ENCODE data around the gene COL6A1. TPM values are rescaled to one million over a fixed set of nuclear protein-coding genes. Genes with fewer than 3 reads are reported as not detected.

The COL6A1 gene
- total and polyA plus RNA-seq, 2 of the 13 experiments (the other 11 are each of a cell fraction or from before 2014, with no cell fraction given) = 3.1 to 4.8 TPM

DNA sequence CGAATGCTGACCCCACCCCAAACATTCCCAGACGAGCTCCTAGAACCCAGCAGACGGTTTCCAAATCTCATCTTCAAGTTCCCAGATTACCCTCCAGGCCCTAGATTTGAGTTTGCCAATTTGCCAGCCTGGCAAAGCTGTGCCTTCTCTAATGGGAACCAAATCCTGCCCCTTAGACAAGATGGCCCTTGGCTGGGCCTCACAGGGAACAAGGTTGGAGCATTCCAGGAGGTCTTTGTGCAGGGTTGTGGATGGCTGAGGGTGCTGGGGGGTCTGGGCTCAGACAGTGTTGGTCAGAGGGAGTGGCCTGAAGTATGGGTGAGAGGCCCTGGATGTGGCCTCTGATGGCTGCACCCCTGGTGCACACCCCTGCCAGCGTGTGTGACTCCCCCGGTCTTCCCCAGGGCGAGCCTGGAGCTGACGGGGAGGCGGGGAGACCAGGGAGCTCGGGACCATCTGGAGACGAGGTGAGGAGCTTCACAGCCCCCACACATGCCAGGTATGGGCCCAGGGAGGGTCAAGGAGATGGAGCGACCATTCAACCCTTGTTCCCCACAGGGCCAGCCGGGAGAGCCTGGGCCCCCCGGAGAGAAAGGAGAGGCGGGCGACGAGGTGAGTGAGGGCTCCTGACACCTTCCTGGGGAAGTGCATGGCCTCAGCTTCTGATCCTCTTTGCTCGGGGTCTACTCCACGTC lies 10.2 kb downstream of the COL6A1 start:
- CTCF ChIA-PET (ENCODE audit: low intra/inter-chr PET ratio, low total read pairs) = no interaction called here
- Histone ChIP-seq H3K4me3 (replicated peaks in 1 of 3; ENCODE audit: insufficient read depth in 1 of 3, low read depth in 2 of 3, low read length in 3 of 3) (no peak overlapping the region), H3K4me1 (ENCODE audit: insufficient read depth, low read length) (peaks cover 17% of the 10 kb centered on the region), H3K27ac (ENCODE audit: extremely low read length, insufficient read depth, low read length) (no peak overlapping the region), H3K27me3 (ENCODE audit: control insufficient read depth in 1 of 2, insufficient read depth in 2 of 2, low read length in 2 of 2) (peaks cover 0 to 7% of the 10 kb centered on the region in 2 experiments; a peak in 1 of 5 replicates), H3K36me3 (replicated peaks in 1 of 2; ENCODE audit: control insufficient read depth in 1 of 2, insufficient read depth in 2 of 2, low read length in 2 of 2) (no peaks in the 10 kb centered on the region), H3K9me3 (ENCODE audit: low read length) (no peaks in the 10 kb centered on the region), H3K9ac (ENCODE audit: insufficient read depth, low read depth, low read length) (no peak overlapping the region), H2AFZ (ENCODE audit: low read length) (no peak overlapping the region), H4K20me1 (ENCODE audit: insufficient read depth, low read length) (no peaks in the 10 kb centered on the region), H3K4me2 (ENCODE audit: low read depth, low read length) (no peak overlapping the region), H3K79me2 (ENCODE audit: insufficient read depth, low read length) (no peaks in the 10 kb centered on the region)
- DNase-seq (ENCODE audit: low spot score) = no peak
- POLR2A ChIA-PET = no interaction called here
- in situ Hi-C loops (cut with HindIII; ENCODE audit: extremely low pct_ligation_motif_present, low pct_unique_long_range_greater_than_20kb) = no loop called here
- no peak for TF ChIP-seq IRX3 (CRISPR knock-in tag; IDR thresholded peaks at IDR 0.05; ENCODE audit: borderline replicate concordance, low read depth)
- ATAC-seq = no peak
- no peak for FAIRE-seq
- 65% methylated on average over 7 of the region's 18 CpGs for WGBS (ENCODE audit: low lambda C conversion rate)
- intact Hi-C loops (cut with micrococcal nuclease; ENCODE audit: unreplicated experiment) = no loop called here
- no TSS peak for BruUV-seq (replicated peaks)

DNA sequence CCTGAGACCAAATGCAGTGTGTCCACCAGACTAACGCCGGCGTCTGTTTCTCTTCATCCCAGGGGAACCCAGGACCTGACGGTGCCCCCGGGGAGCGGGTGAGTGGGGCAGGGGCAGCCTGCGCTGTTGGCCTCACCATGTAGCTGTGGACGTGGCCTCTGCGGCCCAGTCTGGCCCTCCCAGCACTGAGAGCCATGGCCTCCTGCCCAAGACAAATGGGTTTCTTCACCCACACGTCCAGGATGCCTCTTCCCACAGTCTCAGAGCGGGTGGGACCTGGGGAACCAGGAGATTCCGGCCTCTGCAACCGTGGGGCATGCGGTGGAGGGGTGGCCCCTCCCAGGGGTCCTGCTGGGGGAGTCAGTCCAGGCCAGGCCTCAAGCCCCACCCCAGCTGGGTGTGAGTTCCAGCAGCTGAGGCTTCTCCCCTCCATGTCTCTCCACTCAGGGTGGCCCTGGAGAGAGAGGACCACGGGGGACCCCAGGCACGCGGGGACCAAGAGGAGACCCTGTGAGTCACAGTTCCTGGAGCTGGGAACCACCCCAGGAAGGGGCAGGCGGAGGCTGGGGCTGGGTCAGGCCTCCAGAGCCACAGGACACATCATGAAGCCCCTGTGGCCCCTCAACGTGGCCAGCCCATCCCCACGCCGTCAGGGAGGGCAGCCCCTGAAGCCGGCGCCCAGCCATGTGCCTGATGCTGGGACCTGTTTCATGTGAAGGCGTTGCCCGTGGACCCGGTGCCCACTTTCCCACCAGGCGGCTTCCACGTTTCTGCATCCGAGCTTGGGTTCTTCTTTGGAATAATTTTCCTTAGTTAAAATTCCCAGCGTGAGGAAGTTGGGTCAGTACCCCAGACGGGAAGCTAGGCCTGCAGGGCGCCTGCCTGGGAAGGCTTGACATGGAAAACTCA lies 11.0 kb downstream of the COL6A1 start:
- FAIRE-seq (no peak), ATAC-seq (no peak), DNase-seq (ENCODE audit: low spot score) (no peak)
- CTCF ChIA-PET (ENCODE audit: low intra/inter-chr PET ratio, low total read pairs) = no interaction called here
- POLR2A ChIA-PET = interaction anchor here (0.9 kb wide), 1 partner anchor 19 kb away, joined by 3 read pairs; no protein-coding TSS in a partner anchor
- Histone ChIP-seq H3K27ac (ENCODE audit: extremely low read length, insufficient read depth, low read length) (no peak overlapping the region), H3K4me3 (replicated peaks in 1 of 3; ENCODE audit: insufficient read depth in 1 of 3, low read depth in 2 of 3, low read length in 3 of 3) (no peak overlapping the region), H3K4me2 (ENCODE audit: low read depth, low read length) (no peak overlapping the region), H2AFZ (ENCODE audit: low read length) (no peak overlapping the region), H3K9me3 (ENCODE audit: low read length) (no peaks in the 10 kb centered on the region), H3K36me3 (replicated peaks in 1 of 2; ENCODE audit: control insufficient read depth in 1 of 2, insufficient read depth in 2 of 2, low read length in 2 of 2) (no peaks in the 10 kb centered on the region), H4K20me1 (ENCODE audit: insufficient read depth, low read length) (no peaks in the 10 kb centered on the region), H3K4me1 (ENCODE audit: insufficient read depth, low read length) (peaks cover 17% of the 10 kb centered on the region), H3K79me2 (ENCODE audit: insufficient read depth, low read length) (no peaks in the 10 kb centered on the region), H3K9ac (ENCODE audit: insufficient read depth, low read depth, low read length) (no peak overlapping the region), H3K27me3 (ENCODE audit: control insufficient read depth in 1 of 2, insufficient read depth in 2 of 2, low read length in 2 of 2) (peaks cover 0 to 7% of the 10 kb centered on the region in 2 experiments; a peak in 1 of 5 replicates)
- intact Hi-C loops (cut with micrococcal nuclease; ENCODE audit: unreplicated experiment) = no loop called here
- WGBS (ENCODE audit: low lambda C conversion rate) = 83% methylated on average over 9 of the region's 32 CpGs
- in situ Hi-C loops (cut with HindIII; ENCODE audit: extremely low pct_ligation_motif_present, low pct_unique_long_range_greater_than_20kb) = no loop called here
- BruUV-seq (replicated peaks) = no TSS peak
- TF ChIP-seq DPF2 (CRISPR knock-in tag; IDR thresholded peaks at IDR 0.05; ENCODE audit: borderline replicate concordance, low read depth) (no peak), ZBTB21 (CRISPR knock-in tag; IDR thresholded peaks at IDR 0.05) (no peak), ZMYM2 (CRISPR knock-in tag; IDR thresholded peaks at IDR 0.05) (no peak), NR2F1 (CRISPR knock-in tag; IDR thresholded peaks at IDR 0.05) (no peak), ZNF558 (CRISPR knock-in tag; IDR thresholded peaks at IDR 0.05; ENCODE audit: borderline replicate concordance) (no peak), HOXA7 (CRISPR knock-in tag; IDR thresholded peaks at IDR 0.05) (no peak)
- TF ChIP-seq, protein P1, sequence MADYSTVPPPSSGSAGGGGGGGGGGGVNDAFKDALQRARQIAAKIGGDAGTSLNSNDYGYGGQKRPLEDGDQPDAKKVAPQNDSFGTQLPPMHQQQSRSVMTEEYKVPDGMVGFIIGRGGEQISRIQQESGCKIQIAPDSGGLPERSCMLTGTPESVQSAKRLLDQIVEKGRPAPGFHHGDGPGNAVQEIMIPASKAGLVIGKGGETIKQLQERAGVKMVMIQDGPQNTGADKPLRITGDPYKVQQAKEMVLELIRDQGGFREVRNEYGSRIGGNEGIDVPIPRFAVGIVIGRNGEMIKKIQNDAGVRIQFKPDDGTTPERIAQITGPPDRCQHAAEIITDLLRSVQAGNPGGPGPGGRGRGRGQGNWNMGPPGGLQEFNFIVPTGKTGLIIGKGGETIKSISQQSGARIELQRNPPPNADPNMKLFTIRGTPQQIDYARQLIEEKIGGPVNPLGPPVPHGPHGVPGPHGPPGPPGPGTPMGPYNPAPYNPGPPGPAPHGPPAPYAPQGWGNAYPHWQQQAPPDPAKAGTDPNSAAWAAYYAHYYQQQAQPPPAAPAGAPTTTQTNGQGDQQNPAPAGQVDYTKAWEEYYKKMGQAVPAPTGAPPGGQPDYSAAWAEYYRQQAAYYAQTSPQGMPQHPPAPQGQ (CRISPR knock-in tag; IDR thresholded peaks at IDR 0.05; ENCODE audit: borderline replicate concordance) = no peak
- TF ChIP-seq, protein P2, sequence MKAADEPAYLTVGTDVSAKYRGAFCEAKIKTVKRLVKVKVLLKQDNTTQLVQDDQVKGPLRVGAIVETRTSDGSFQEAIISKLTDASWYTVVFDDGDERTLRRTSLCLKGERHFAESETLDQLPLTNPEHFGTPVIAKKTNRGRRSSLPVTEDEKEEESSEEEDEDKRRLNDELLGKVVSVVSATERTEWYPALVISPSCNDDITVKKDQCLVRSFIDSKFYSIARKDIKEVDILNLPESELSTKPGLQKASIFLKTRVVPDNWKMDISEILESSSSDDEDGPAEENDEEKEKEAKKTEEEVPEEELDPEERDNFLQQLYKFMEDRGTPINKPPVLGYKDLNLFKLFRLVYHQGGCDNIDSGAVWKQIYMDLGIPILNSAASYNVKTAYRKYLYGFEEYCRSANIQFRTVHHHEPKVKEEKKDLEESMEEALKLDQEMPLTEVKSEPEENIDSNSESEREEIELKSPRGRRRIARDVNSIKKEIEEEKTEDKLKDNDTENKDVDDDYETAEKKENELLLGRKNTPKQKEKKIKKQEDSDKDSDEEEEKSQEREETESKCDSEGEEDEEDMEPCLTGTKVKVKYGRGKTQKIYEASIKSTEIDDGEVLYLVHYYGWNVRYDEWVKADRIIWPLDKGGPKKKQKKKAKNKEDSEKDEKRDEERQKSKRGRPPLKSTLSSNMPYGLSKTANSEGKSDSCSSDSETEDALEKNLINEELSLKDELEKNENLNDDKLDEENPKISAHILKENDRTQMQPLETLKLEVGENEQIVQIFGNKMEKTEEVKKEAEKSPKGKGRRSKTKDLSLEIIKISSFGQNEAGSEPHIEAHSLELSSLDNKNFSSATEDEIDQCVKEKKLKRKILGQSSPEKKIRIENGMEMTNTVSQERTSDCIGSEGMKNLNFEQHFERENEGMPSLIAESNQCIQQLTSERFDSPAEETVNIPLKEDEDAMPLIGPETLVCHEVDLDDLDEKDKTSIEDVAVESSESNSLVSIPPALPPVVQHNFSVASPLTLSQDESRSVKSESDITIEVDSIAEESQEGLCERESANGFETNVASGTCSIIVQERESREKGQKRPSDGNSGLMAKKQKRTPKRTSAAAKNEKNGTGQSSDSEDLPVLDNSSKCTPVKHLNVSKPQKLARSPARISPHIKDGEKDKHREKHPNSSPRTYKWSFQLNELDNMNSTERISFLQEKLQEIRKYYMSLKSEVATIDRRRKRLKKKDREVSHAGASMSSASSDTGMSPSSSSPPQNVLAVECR (CRISPR knock-in tag; IDR thresholded peaks at IDR 0.05; ENCODE audit: borderline replicate concordance) = no peak

Data from HepG2 (cell line).